ENCODE measurements around the gene KIAA0040. TPM values are rescaled to one million over a fixed set of nuclear protein-coding genes. Genes with fewer than 3 reads are reported as not detected.

The KIAA0040 gene
- total and polyA plus RNA-seq, 10 of the 15 experiments (the other 5 are each of a cell fraction or from before 2014, with no cell fraction given), result 7.6 to 47.7 (median 23.5) TPM

GRCh38 chr1:175237389-175237788 lies 44.8 kb upstream of the KIAA0040 start (continued):
- TF ChIP-seq E2F4 (IDR thresholded peaks at IDR 0.05; ENCODE audit: low read depth, low read length) (no peak), MLLT1 (IDR thresholded peaks at IDR 0.05) (peak; percentile 83)

- BruUV-seq (replicated peaks), result no TSS peak
- FAIRE-seq, result no peak
- no peaks in the 10 kb centered on the region for H3K27me3 ChIP-seq (replicated peaks in 1 of 2; ENCODE audit: control insufficient read depth in 2 of 2, insufficient read depth in 2 of 2, low read length in 1 of 2)
- RAD21 ChIA-PET (ENCODE audit: unreplicated experiment), result no interaction called here
- H3K4me1 ChIP-seq (ENCODE audit: control insufficient read depth, insufficient read depth, low read length), result peaks cover 11% of the 10 kb centered on the region; the same call in 1 of the 2 replicates
- no peak overlapping the region for H3K9ac ChIP-seq (ENCODE audit: control insufficient read depth, insufficient read depth, low read length)
- SMC1A ChIA-PET (ENCODE audit: uncharacterized antibody, unreplicated experiment), result interaction anchor here (1.0 to 1.9 kb wide), 2 partner anchors 45 to 84 kb away, joined by 4 to 5 read pairs; no protein-coding TSS in a partner anchor
- DNase-seq (ENCODE audit: low read depth, low spot score), result no peak
- WGBS (ENCODE audit: insufficient coverage, insufficient replicate concordance, low lambda C conversion rate, missing lambda C conversion rate), result 67% methylated on average over 3 of the region's 3 CpGs
- no peaks in the 10 kb centered on the region for H4K20me1 ChIP-seq (ENCODE audit: control insufficient read depth, insufficient read depth)
- no peak overlapping the region for H3K27ac ChIP-seq (ENCODE audit: control insufficient read depth, insufficient read depth)
- no peak for TF ChIP-seq CBX5 (IDR thresholded peaks at IDR 0.05; ENCODE audit: low read depth)
- H3K79me2 ChIP-seq (ENCODE audit: control insufficient read depth, insufficient read depth, low read length), result no peaks in the 10 kb centered on the region
- H3K9me3 ChIP-seq (replicated peaks; ENCODE audit: control insufficient read depth, insufficient read depth, low read length), result no peaks in the 10 kb centered on the region; the same call in 1 of the 3 replicates
- intact Hi-C loops (cut with micrococcal nuclease; ENCODE audit: unreplicated experiment) (no loop called here), in situ Hi-C loops (cut with MboI) (no loop called here)
- POLR2A ChIA-PET, result no interaction called here
- no peaks in the 10 kb centered on the region for H3K36me3 ChIP-seq (ENCODE audit: control insufficient read depth in 2 of 2, insufficient read depth in 2 of 2, low read length in 1 of 2)
- H2AFZ ChIP-seq (ENCODE audit: control insufficient read depth, low read depth, low read length), result no peak overlapping the region
- no peak for ATAC-seq
- no peak overlapping the region for H3K4me3 ChIP-seq
- CTCF ChIA-PET, result interaction anchor here (1.5 to 1.6 kb wide), 2 partner anchors 9 to 15 kb away, joined by 3 read pairs; no protein-coding TSS in a partner anchor
- no peak overlapping the region for H3K4me2 ChIP-seq (ENCODE audit: control insufficient read depth, insufficient read depth)
Observed at GRCh38 chr1:175234639-175235038, 42.1 kb upstream of the KIAA0040 start.
